Activated naive CD4-positive, alpha-beta T cell treated with anti-CD3 and anti-CD28 coated beads, Interleukin-2, amount 10 ng/mL, durations not matched to agents 7 days and 5 days (primary cell): ENCODE results near the gene DSTYK.

Source experiments
- CTCF ChIA-PET: fragments of 350-600 bp; sonication (Branson Sonifier 250); formaldehyde crosslinking; loops from one replicate; lab custom pipeline; 2021; ENCODE audit warnings: antibody characterized with exemption; lab: Charles Lee
- DNase-seq: peaks from one replicate; pipeline ENCODE4 v3.0.0-alpha.2; 2020
- H3K27ac Mint-ChIP-seq: one replicate; pipeline ENCODE4 v1.8.0; 2021; ENCODE audit warnings: mild to moderate bottlenecking, moderate library complexity, mixed read lengths
- H3K27me3 Mint-ChIP-seq: one replicate; pipeline ENCODE4 v1.8.0; 2021; ENCODE audit warnings: mild to moderate bottlenecking, mixed read lengths
- H3K36me3 Mint-ChIP-seq: one replicate; pipeline ENCODE4 v1.8.0; 2021; ENCODE audit warnings: mixed read lengths
- H3K4me1 Mint-ChIP-seq: one replicate; pipeline ENCODE4 v1.8.0; 2021; ENCODE audit warnings: mixed read lengths
- H3K4me3 Mint-ChIP-seq: one replicate; pipeline ENCODE4 v1.8.0; 2021; ENCODE audit warnings: mild to moderate bottlenecking, moderate library complexity, mixed read lengths
- H3K9me3 Mint-ChIP-seq: one replicate; pipeline ENCODE4 v1.8.0; 2021; ENCODE audit warnings: mixed read lengths

DSTYK gene

GRCh38 chr1:205109269-205109668 lies 102.2 kb downstream of the DSTYK start:
- Mint-ChIP-seq H3K9me3 (no peaks in the 10 kb centered on the region), H3K4me3 (no peak overlapping the region), H3K4me1 (no peaks in the 10 kb centered on the region), H3K27ac (no peak overlapping the region), H3K27me3 (no peaks in the 10 kb centered on the region), H3K36me3 (peaks cover 39% of the 10 kb centered on the region)
- no peak for DNase-seq
- CTCF ChIA-PET = interaction anchor here (0.9 to 1.5 kb wide), 3 partner anchors 32 to 90 kb away, joined by 3 to 5 read pairs (median 4); no protein-coding TSS in a partner anchor

- H3K27ac Mint-ChIP-seq = no peak overlapping the region
- no peaks in the 10 kb centered on the region for H3K27me3 Mint-ChIP-seq
- peaks cover 47% of the 10 kb centered on the region for H3K36me3 Mint-ChIP-seq
- H3K4me3 Mint-ChIP-seq = no peak overlapping the region
- no peak for DNase-seq
- no peaks in the 10 kb centered on the region for H3K9me3 Mint-ChIP-seq
- no peaks in the 10 kb centered on the region for H3K4me1 Mint-ChIP-seq
- CTCF ChIA-PET = no interaction called here
These were observed 103.0 kb downstream of the DSTYK start for GRCh38 chr1:205108464-205108863.

- no peaks in the 10 kb centered on the region for H3K9me3 Mint-ChIP-seq
- no peak overlapping the region for H3K27ac Mint-ChIP-seq
- CTCF ChIA-PET = no interaction called here
- H3K27me3 Mint-ChIP-seq = no peaks in the 10 kb centered on the region
- DNase-seq = no peak
- H3K36me3 Mint-ChIP-seq = peaks cover 54% of the 10 kb centered on the region
- H3K4me3 Mint-ChIP-seq = no peak overlapping the region
- no peaks in the 10 kb centered on the region for H3K4me1 Mint-ChIP-seq
These were observed 104.2 kb downstream of the DSTYK start for GRCh38 chr1:205107327-205107726.

GRCh38 chr1:205102404-205102803 lies 109.1 kb downstream of the DSTYK start:
- no peak overlapping the region for H3K27ac Mint-ChIP-seq
- no peak for DNase-seq
- H3K4me3 Mint-ChIP-seq = no peak overlapping the region
- peaks cover 71% of the 10 kb centered on the region for H3K36me3 Mint-ChIP-seq
- no peaks in the 10 kb centered on the region for H3K27me3 Mint-ChIP-seq
- CTCF ChIA-PET = no interaction called here
- H3K9me3 Mint-ChIP-seq = no peaks in the 10 kb centered on the region
- no peaks in the 10 kb centered on the region for H3K4me1 Mint-ChIP-seq

GRCh38 chr1:205098242-205098641 lies 113.3 kb downstream of the DSTYK start:
- Mint-ChIP-seq H3K4me3 (no peak overlapping the region), H3K4me1 (no peaks in the 10 kb centered on the region), H3K9me3 (no peaks in the 10 kb centered on the region), H3K36me3 (peaks cover 67% of the 10 kb centered on the region), H3K27ac (no peak overlapping the region), H3K27me3 (no peaks in the 10 kb centered on the region)
- no peak for DNase-seq
- CTCF ChIA-PET = no interaction called here

- CTCF ChIA-PET = no interaction called here
- H3K4me3 Mint-ChIP-seq = no peak overlapping the region
- H3K27ac Mint-ChIP-seq = peak overlapping the region; percentile 60
- DNase-seq = no peak
- H3K4me1 Mint-ChIP-seq = no peaks in the 10 kb centered on the region
- H3K9me3 Mint-ChIP-seq = no peaks in the 10 kb centered on the region
- H3K27me3 Mint-ChIP-seq = no peaks in the 10 kb centered on the region
- peaks cover 57% of the 10 kb centered on the region for H3K36me3 Mint-ChIP-seq
These were observed 116.1 kb downstream of the DSTYK start for GRCh38 chr1:205095422-205095821.
